ENCODE data around the gene WNT16. TPM values are rescaled to one million over a fixed set of nuclear protein-coding genes. Genes with fewer than 3 reads are reported as not detected.
"Not testable (repeated sequence)": the region's sequence is repeated elsewhere in the genome, so short reads cannot be mapped to it uniquely, and the experiment has no call there.

Gene WNT16
- total and polyA plus RNA-seq, 2 experiments from 2014 or later: not detected

DNA sequence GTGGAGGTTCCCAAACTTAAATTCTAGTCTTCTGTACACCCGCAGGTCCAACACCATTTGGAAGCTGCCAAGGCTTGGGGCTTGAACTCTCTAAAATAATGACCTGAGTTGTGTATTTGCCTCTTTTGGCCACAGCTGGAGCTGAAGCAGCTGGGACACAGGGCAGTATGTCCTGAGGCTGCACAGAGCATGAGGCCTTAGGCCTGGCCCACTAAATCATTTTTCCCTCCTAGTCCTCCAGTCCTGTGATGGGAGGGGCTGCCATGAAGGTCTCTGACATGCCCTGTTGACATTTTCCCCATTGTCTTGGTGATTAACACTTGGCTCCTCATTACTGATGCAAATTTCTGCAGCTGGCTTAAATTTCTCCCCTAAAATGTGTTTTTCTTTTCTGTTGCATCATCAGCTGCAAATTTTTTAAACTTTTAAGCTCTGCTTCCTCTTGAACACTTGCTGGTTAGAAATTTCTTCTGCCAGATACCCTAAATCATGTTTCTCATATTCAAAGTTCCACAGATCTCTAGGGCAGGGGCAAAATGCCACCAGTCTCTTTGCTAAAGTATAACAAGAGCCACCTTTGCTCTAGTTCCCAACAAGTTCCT lies 43.6 kb upstream of the WNT16 start:
- H3K4me1 ChIP-seq (ENCODE audit: low read depth): no peaks in the 10 kb centered on the region
- TF ChIP-seq, protein P1, sequence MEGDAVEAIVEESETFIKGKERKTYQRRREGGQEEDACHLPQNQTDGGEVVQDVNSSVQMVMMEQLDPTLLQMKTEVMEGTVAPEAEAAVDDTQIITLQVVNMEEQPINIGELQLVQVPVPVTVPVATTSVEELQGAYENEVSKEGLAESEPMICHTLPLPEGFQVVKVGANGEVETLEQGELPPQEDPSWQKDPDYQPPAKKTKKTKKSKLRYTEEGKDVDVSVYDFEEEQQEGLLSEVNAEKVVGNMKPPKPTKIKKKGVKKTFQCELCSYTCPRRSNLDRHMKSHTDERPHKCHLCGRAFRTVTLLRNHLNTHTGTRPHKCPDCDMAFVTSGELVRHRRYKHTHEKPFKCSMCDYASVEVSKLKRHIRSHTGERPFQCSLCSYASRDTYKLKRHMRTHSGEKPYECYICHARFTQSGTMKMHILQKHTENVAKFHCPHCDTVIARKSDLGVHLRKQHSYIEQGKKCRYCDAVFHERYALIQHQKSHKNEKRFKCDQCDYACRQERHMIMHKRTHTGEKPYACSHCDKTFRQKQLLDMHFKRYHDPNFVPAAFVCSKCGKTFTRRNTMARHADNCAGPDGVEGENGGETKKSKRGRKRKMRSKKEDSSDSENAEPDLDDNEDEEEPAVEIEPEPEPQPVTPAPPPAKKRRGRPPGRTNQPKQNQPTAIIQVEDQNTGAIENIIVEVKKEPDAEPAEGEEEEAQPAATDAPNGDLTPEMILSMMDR (IDR thresholded peaks at IDR 0.05; ENCODE audit: low read depth, low read length): no peak
- no peak overlapping the region for H3K4me3 ChIP-seq
- no peaks in the 10 kb centered on the region for H3K27me3 ChIP-seq
- no peak for DNase-seq (ENCODE audit: low read depth in 1 of 2, low spot score in 1 of 2)
- H3K36me3 ChIP-seq: no peaks in the 10 kb centered on the region
- H3K27ac ChIP-seq: no peak overlapping the region
- H3K9me3 ChIP-seq (ENCODE audit: low read depth): no peaks in the 10 kb centered on the region

DNA sequence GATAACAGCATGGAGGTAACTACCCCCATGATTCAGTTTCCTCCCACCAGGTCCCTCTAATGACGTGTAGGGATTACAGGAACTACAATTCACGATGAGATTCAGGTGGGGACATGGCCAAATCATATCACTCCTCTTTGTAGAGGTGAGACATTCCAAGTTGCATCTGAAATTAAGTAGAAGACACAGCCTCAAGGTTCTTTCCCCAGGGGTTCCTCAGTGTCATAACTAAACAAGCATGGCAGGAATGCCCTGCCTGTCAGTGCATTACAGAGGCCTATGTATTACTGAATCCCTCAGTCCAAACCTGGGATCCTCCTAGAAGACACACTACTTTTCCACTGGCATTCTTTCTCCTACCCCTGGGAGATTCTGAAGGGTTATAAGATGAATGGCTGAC lies 42.6 kb upstream of the WNT16 start:
- H3K4me3 ChIP-seq: no peak overlapping the region
- H3K27ac ChIP-seq: no peak overlapping the region
- DNase-seq (ENCODE audit: low read depth in 1 of 2, low spot score in 1 of 2): no peak
- TF ChIP-seq, protein P1 (IDR thresholded peaks at IDR 0.05; ENCODE audit: low read depth, low read length): no peak
- H3K36me3 ChIP-seq: no peaks in the 10 kb centered on the region
- H3K9me3 ChIP-seq (ENCODE audit: low read depth): no peaks in the 10 kb centered on the region
- no peaks in the 10 kb centered on the region for H3K4me1 ChIP-seq (ENCODE audit: low read depth)
- H3K27me3 ChIP-seq: no peaks in the 10 kb centered on the region

DNA sequence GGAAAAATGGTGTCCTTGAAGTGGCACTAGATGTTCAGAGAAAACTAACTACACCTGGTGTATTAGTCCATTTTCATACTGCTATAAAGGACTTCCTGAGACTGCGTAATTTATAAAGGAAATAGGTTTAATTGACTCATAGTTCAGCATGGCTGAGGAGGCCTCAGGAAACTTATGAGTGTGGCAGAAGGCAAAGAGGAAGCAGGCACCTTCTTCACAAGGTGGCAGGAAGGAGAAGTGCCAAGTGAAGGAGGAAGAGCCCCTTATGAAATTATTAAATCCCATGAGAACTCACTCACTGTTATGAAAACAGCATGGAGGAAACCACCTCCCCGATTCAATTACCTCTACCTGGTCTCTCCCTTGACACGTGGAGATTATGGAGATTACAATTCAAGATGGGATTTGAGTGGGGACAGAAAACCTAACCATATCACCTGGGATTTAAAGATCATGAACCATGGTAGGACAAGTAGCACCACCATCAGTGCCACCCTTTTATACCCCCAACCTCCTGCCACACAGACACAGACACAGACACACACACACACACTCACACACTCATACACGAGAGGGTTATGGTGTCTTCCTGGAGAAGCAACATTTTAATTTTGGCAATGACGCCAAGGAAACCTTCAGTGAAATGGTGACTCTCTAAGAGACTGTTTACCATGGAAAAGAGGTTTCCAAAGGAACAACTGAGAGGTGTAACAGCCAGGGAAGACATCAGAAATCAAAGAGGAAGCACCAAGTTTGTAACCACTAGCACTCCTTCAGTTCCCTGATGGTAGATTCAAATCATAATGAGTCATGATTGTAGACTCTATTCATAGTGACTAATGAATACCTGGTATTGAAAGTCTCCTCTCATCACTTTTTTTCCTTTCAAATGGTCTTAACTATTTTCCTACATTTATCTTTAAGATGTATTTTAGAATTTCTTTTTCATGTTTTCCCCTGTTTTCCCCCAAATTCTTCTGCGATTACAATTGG lies 41.8 kb upstream of the WNT16 start:
- TF ChIP-seq, protein P1 (IDR thresholded peaks at IDR 0.05; ENCODE audit: low read depth, low read length): no peak
- Histone ChIP-seq H3K4me1 (ENCODE audit: low read depth) (no peaks in the 10 kb centered on the region), H3K27ac (no peak overlapping the region), H3K36me3 (no peaks in the 10 kb centered on the region), H3K4me3 (no peak overlapping the region), H3K27me3 (no peaks in the 10 kb centered on the region), H3K9me3 (ENCODE audit: low read depth) (no peaks in the 10 kb centered on the region)
- no peak for DNase-seq (ENCODE audit: low read depth in 1 of 2, low spot score in 1 of 2)

DNA sequence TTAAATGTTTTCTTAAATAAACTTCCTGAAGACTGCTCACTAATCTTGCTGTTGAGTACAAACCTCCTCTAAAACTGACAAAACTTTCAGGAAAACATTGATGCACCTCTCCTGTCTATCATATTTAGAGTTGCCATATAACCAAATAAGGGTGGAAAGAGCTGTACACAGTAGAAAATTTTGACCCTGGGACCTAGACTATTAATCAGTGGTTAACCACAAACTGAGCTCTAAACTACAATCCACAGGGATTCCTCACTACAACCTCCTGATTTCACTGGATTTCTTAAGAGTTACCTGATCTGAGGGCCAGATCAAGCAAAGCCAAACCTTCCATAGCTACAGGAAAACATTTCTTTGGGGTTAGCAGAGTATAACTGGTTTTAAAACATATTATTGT lies 39.9 kb upstream of the WNT16 start:
- Histone ChIP-seq H3K36me3 (no peaks in the 10 kb centered on the region), H3K27ac (no peak overlapping the region), H3K4me3 (no peak overlapping the region), H3K9me3 (ENCODE audit: low read depth) (no peaks in the 10 kb centered on the region), H3K27me3 (no peaks in the 10 kb centered on the region), H3K4me1 (ENCODE audit: low read depth) (no peaks in the 10 kb centered on the region)
- TF ChIP-seq, protein P1 (IDR thresholded peaks at IDR 0.05; ENCODE audit: low read depth, low read length): no peak
- peak in 1 of 2 donors; percentile 50 for DNase-seq (ENCODE audit: low read depth in 1 of 2, low spot score in 1 of 2)

DNA sequence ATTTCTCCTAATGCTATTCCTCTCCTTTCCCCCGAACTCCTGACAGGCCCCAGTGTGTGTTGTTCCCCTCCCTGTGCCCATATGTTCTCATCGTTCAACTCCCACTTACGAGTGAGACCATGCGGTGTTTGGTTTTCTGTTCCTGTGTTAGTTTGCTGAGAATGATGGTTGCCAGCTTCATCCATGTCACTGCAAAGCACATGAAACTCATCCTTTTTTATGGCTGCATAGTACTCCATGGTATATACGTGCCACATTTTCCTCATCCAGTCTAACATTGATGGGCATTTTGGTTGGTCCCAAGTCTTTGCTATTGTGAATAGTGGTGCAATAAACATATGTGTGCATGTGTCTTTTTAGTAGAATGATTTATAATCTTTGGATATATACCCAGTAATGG lies 38.9 kb upstream of the WNT16 start:
- H3K27ac ChIP-seq; H3K27me3 ChIP-seq; H3K4me3 ChIP-seq; H3K9me3 ChIP-seq (ENCODE audit: low read depth); H3K36me3 ChIP-seq; DNase-seq (ENCODE audit: low read depth in 1 of 2, low spot score in 1 of 2); H3K4me1 ChIP-seq (ENCODE audit: low read depth): not testable (repeated sequence)

DNA sequence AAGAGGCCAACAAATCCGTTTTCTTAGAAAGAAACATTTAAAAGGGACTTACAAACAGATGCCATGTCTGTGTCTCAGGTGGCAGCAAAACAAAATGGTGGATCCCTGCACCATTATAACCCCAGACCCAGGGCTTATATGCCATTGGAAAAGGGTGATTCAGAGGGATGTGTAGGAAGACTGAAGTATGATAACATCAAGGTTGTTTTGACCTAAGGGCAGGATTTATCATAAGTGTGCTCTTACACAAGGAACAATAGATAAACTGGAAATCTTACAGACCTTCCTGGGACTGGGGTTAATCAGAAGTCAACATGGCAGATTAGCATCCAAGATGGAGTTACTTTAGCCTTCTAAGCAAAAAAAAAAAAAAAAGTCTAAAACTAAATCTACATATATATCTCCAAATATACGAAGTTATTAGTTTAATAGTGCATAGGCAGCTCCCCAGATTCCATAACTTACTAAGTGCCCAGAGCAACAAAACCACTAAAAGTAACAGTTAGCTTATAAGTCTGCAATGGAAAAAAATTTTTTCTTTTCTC lies 34.3 kb upstream of the WNT16 start:
- H3K36me3 ChIP-seq: no peaks in the 10 kb centered on the region
- no peaks in the 10 kb centered on the region for H3K9me3 ChIP-seq (ENCODE audit: low read depth)
- H3K4me3 ChIP-seq: no peak overlapping the region
- H3K4me1 ChIP-seq (ENCODE audit: low read depth): no peaks in the 10 kb centered on the region
- no peak for DNase-seq (ENCODE audit: low read depth in 1 of 2, low spot score in 1 of 2)
- TF ChIP-seq, protein P1 (IDR thresholded peaks at IDR 0.05; ENCODE audit: low read depth, low read length): no peak
- H3K27me3 ChIP-seq: no peaks in the 10 kb centered on the region
- no peak overlapping the region for H3K27ac ChIP-seq

Measured in cardiac muscle cell (in vitro differentiated cells and primary cell).